Prostate gland (tissue), 1 donor: ENCODE data around the gene ARIH1.

Experiments
- POLR2A ChIP-seq: fragments of 450-650 bp; IDR thresholded peaks from one replicate; pipeline ENCODE4 v1.6.1; 2016; ENCODE audit warnings: antibody characterized with exemption, mild to moderate bottlenecking
- POLR2AphosphoS5 ChIP-seq: sonication (generic); formaldehyde crosslinking; IDR thresholded peaks from one replicate; pipeline ENCODE4 v1.6.1; 2017; ENCODE audit warnings: antibody characterized with exemption

- TF ChIP-seq POLR2A (no peak), POLR2AphosphoS5 (no peak)
These were observed 142.5 kb downstream of the ARIH1 start for GRCh38 chr15:72616491-72617210.
